OCI-LY7 (cell line): ENCODE data around the gene COL15A1.

Source experiments
- CTCF ChIP-seq: fragments of 200-600 bp; sonication (generic); conservative IDR thresholded peaks from 2 replicates; pipeline ENCODE4 v1.5.1; 2014; ENCODE audit warnings: mild to moderate bottlenecking, antibody characterized with exemption, low read length, moderate library complexity, mixed read lengths
- EZH2phosphoT487 ChIP-seq: fragments of 200-600 bp; sonication (generic); IDR thresholded peaks from 2 replicates; pipeline ENCODE4 v1.6.1; 2018; ENCODE audit warnings: low read depth, borderline replicate concordance, mild to moderate bottlenecking, mixed run types, antibody characterized with exemption, low read length, moderate library complexity, mixed read lengths

DNA sequence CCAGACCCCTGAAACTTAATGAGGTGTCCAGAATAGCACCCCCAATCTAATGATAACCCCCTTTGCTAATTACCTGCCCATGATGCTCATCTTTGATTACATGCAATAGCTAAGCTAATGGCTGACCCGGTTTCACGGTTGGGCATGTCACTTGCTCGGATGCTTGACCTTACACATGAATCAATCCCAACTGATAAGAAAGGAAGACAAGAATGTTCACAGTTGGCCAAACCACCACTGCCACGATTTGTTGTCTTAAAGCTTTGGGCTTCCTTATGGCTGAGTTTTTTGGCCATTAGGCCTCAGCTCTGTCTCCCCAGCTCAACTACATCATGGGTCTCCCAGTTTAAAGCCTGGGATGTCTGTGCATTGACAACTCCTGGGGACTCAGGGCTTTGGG is 108.1 kb downstream of the COL15A1 start:
- TF ChIP-seq CTCF (no peak), EZH2phosphoT487 (no peak)
